Measurements from ENCODE around the gene TRABD. TPM values are rescaled to one million over a fixed set of nuclear protein-coding genes. Genes with fewer than 3 reads are reported as not detected.

The TRABD gene
- polyA plus RNA-seq, 1 of the 3 experiments (the other 2 are of a cell fraction), result 50.6 TPM

DNA sequence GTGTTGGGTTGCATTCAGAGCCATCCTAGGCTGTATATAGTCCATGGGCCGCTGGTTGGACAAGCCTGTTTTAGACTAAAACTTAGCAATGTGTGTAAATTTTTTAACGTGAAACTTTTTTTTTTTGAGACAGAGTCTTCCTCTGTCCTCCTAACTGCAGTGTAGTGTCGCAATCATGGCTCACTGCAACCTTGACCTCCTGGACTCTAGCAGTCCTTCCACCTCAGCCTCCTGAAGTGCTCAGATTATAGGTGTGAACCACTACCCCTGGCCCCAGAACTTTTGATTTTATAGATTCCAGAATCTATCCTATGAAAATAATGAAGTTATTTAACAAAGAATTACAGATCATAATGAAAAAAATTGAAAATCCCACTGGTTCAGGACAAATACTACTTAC lies 45.1 kb upstream of the TRABD start:
- Histone ChIP-seq H3K79me2 (ENCODE audit: insufficient read depth) (no peaks in the 10 kb centered on the region), H3K9me2 (no peaks in the 10 kb centered on the region), H3K4me1 (ENCODE audit: control insufficient read depth in 1 of 2, insufficient read depth in 2 of 2, low read depth in 1 of 2, low read length in 1 of 2) (peaks cover 0 to 2% of the 10 kb centered on the region in 2 experiments; a peak in 1 of 4 replicates), H3K27ac (ENCODE audit: low read depth in 2 of 2, low read length in 1 of 2) (no peak overlapping the region), H3K9me3 (no peaks in the 10 kb centered on the region), H3K27me3 (ENCODE audit: insufficient read depth) (no peaks in the 10 kb centered on the region), H3K9ac (no peak overlapping the region), H3F3A (replicated peaks; ENCODE audit: insufficient read depth) (no peaks in the 10 kb centered on the region), H3K36me3 (replicated peaks in 1 of 2; ENCODE audit: control insufficient read depth in 1 of 2, insufficient read depth in 2 of 2, low read length in 1 of 2) (peaks cover 3 to 4% of the 10 kb centered on the region in 2 experiments), H3K4me3 (ENCODE audit: low read depth in 2 of 2, low read length in 1 of 2) (no peak overlapping the region), H4K20me1 (ENCODE audit: insufficient read depth) (no peaks in the 10 kb centered on the region), H2AFZ (ENCODE audit: low read depth) (no peak overlapping the region), H3K4me2 (no peak overlapping the region)
- ChIA-PET POLR2A (no interaction called here), CTCF (interaction anchor here (0.6 kb wide), 1 partner anchor 160 kb away, joined by 3 read pairs; no protein-coding TSS in a partner anchor)
- WGBS (ENCODE audit: low lambda C conversion rate), result 68% methylated on average over 3 of the region's 3 CpGs
- DNase-seq, result no peak
- TF ChIP-seq POLR2AphosphoS5 (IDR thresholded peaks at IDR 0.05; ENCODE audit: low read depth, low read length), result no peak
- no peak for TF ChIP-seq USF2 (IDR thresholded peaks at IDR 0.05; ENCODE audit: borderline replicate concordance, low read depth, low read length)
- TF ChIP-seq EP300 (IDR thresholded peaks at IDR 0.05; ENCODE audit: borderline replicate concordance in 1 of 2, low read depth in 1 of 2, low read length in 1 of 2), result no peak
- TF ChIP-seq, protein P1, sequence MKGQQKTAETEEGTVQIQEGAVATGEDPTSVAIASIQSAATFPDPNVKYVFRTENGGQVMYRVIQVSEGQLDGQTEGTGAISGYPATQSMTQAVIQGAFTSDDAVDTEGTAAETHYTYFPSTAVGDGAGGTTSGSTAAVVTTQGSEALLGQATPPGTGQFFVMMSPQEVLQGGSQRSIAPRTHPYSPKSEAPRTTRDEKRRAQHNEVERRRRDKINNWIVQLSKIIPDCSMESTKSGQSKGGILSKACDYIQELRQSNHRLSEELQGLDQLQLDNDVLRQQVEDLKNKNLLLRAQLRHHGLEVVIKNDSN (IDR thresholded peaks at IDR 0.05; ENCODE audit: borderline replicate concordance, low read depth), result no peak
- no peak for TF ChIP-seq EZH2phosphoT487 (IDR thresholded peaks at IDR 0.05; ENCODE audit: borderline replicate concordance, low read depth)
- TF ChIP-seq RFX5 (IDR thresholded peaks at IDR 0.05; ENCODE audit: low read length), result no peak
- no peak for TF ChIP-seq RCOR1 (IDR thresholded peaks at IDR 0.05; ENCODE audit: low read length)
- no peak for TF ChIP-seq FOXM1 (IDR thresholded peaks at IDR 0.05; ENCODE audit: low read depth)
- no peak for TF ChIP-seq TAF1 (IDR thresholded peaks at IDR 0.05; ENCODE audit: borderline replicate concordance, low read depth, low read length)
- no peak for TF ChIP-seq TEAD4 (IDR thresholded peaks at IDR 0.05; ENCODE audit: borderline replicate concordance, insufficient read depth)
- no peak for TF ChIP-seq SMC3 (IDR thresholded peaks at IDR 0.05; ENCODE audit: low read depth, low read length)
- TF ChIP-seq, protein P2, sequence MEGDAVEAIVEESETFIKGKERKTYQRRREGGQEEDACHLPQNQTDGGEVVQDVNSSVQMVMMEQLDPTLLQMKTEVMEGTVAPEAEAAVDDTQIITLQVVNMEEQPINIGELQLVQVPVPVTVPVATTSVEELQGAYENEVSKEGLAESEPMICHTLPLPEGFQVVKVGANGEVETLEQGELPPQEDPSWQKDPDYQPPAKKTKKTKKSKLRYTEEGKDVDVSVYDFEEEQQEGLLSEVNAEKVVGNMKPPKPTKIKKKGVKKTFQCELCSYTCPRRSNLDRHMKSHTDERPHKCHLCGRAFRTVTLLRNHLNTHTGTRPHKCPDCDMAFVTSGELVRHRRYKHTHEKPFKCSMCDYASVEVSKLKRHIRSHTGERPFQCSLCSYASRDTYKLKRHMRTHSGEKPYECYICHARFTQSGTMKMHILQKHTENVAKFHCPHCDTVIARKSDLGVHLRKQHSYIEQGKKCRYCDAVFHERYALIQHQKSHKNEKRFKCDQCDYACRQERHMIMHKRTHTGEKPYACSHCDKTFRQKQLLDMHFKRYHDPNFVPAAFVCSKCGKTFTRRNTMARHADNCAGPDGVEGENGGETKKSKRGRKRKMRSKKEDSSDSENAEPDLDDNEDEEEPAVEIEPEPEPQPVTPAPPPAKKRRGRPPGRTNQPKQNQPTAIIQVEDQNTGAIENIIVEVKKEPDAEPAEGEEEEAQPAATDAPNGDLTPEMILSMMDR (IDR thresholded peaks at IDR 0.05), result no peak
- no peak for TF ChIP-seq YY1 (IDR thresholded peaks at IDR 0.05; ENCODE audit: low read depth)
- TF ChIP-seq ELF1 (IDR thresholded peaks at IDR 0.05), result no peak
- TF ChIP-seq MXI1 (IDR thresholded peaks at IDR 0.05; ENCODE audit: low read depth, low read length), result no peak
- no peak for TF ChIP-seq NFIC (IDR thresholded peaks at IDR 0.05; ENCODE audit: borderline replicate concordance)
- no peak for TF ChIP-seq NRF1 (IDR thresholded peaks at IDR 0.05; ENCODE audit: low read depth, low read length)

Data from SK-N-SH (cell line).